ENCODE data around the gene RRM2. TPM values are rescaled to one million over a fixed set of nuclear protein-coding genes. Genes with fewer than 3 reads are reported as not detected.

RRM2 gene
- total RNA-seq, 1 donor: 45.8 TPM

- DNase-seq (ENCODE audit: low read depth): no peak
- H3K4me3 ChIP-seq (ENCODE audit: low read depth, low read length): no peak overlapping the region
- no peak for TF ChIP-seq CTCF (IDR thresholded peaks at IDR 0.05; ENCODE audit: insufficient read depth, low read depth, low read length)
Measured at GRCh38 chr2:10161961-10162441, 39.5 kb downstream of the RRM2 start.

GRCh38 chr2:10162586-10163497 is 40.3 kb downstream of the RRM2 start:
- TF ChIP-seq CTCF (IDR thresholded peaks at IDR 0.05; ENCODE audit: insufficient read depth, low read depth, low read length): no peak
- no peak for DNase-seq (ENCODE audit: low read depth)
- H3K4me3 ChIP-seq (ENCODE audit: low read depth, low read length): no peak overlapping the region

- no peak overlapping the region for H3K4me3 ChIP-seq (ENCODE audit: low read depth, low read length)
- DNase-seq (ENCODE audit: low read depth): no peak
- no peak for TF ChIP-seq CTCF (IDR thresholded peaks at IDR 0.05; ENCODE audit: insufficient read depth, low read depth, low read length)
Measured at GRCh38 chr2:10163498-10164486, 41.3 kb downstream of the RRM2 start.

GRCh38 chr2:10164601-10165000 is 42.1 kb downstream of the RRM2 start:
- no peak for DNase-seq (ENCODE audit: low read depth)
- TF ChIP-seq CTCF (IDR thresholded peaks at IDR 0.05; ENCODE audit: insufficient read depth, low read depth, low read length): no peak
- H3K4me3 ChIP-seq (ENCODE audit: low read depth, low read length): no peak overlapping the region

GRCh38 chr2:10165282-10165681 is 42.7 kb downstream of the RRM2 start:
- H3K4me3 ChIP-seq (ENCODE audit: low read depth, low read length): no peak overlapping the region
- no peak for DNase-seq (ENCODE audit: low read depth)
- TF ChIP-seq CTCF (IDR thresholded peaks at IDR 0.05; ENCODE audit: insufficient read depth, low read depth, low read length): no peak

GRCh38 chr2:10165861-10166675 is 43.5 kb downstream of the RRM2 start:
- DNase-seq (ENCODE audit: low read depth): no peak
- TF ChIP-seq CTCF (IDR thresholded peaks at IDR 0.05; ENCODE audit: insufficient read depth, low read depth, low read length): no peak
- no peak overlapping the region for H3K4me3 ChIP-seq (ENCODE audit: low read depth, low read length)

Measured in fibroblast of villous mesenchyme (primary cell).